Right cardiac atrium (tissue), 5 donors: Measurements from ENCODE around the gene TRIML2. TPM values are rescaled to one million over a fixed set of nuclear protein-coding genes. Genes with fewer than 3 reads are reported as not detected.
"Not testable (repeated sequence)": the region's sequence is repeated elsewhere in the genome, so short reads cannot be mapped to it uniquely, and the experiment has no call there.

Experiments used
- ATAC-seq, 2 donors: fragments of 200-7000 bp; cut with Tn5 transposase; one replicate each; pipeline versions ENCODE4 v1.8.0 to v1.9.1; 2020; ENCODE audit warnings: moderate library complexity in 2 of 2, mild to moderate bottlenecking in 1 of 2
- DNase-seq, 3 donors: peaks; one replicate each; pipeline ENCODE4 v3.0.0-alpha.2; 2020
- H3K27ac ChIP-seq: one replicate; pipeline ENCODE4 v1.5.1; 2013; ENCODE audit warnings: mild to moderate bottlenecking, low read length, control low read depth, moderate library complexity
- H3K27me3 ChIP-seq: one replicate; pipeline ENCODE4 v1.6.1; 2013; ENCODE audit not compliant: control insufficient read depth, insufficient read depth
- H3K4me1 ChIP-seq: one replicate; pipeline ENCODE4 v1.6.1; 2013; ENCODE audit warnings: low read length; ENCODE audit not compliant: control insufficient read depth, insufficient read depth
- H3K4me3 ChIP-seq: one replicate; pipeline ENCODE4 v1.5.1; 2013; ENCODE audit warnings: low read length, control low read depth
- H3K9me3 ChIP-seq: one replicate; pipeline ENCODE4 v1.6.1; 2013; ENCODE audit warnings: low read length; ENCODE audit not compliant: control insufficient read depth
- WGBS: extraction: QIAGEN DNeasy Blood & Tissue Kit; methylation state at CpG from one replicate; pipeline ENCODE4 v1.1.7; 2013; 5-methylcytosine and 5-hydroxymethylcytosine counted together
- intact Hi-C, 4 donors: fragments of 100-400 bp; cut with DNase I; formaldehyde crosslinking; loops; one replicate each; pipeline versions ENCODE4 v1.11.0 to v1.14.0; 2022 to 2023
- polyA plus RNA-seq: library from polyadenylated mRNA; stranded (reverse); fragments of 200-250 nt; gene quantifications from one replicate; pipeline ENCODE4 v1.2.3, GENCODE V29; 2013
- total RNA-seq, 4 donors: library from RNA; stranded (reverse); fragmentation: NEBNext Ultra II Directional; extraction: Animal tissue kit (Norgen Biotek cat#: 25700); gene quantifications; one replicate each; pipeline ENCODE4 v1.2.1, GENCODE V29; 2021
- donor health status: healthy with polysubstance abuse.
- donor health status: DM: no; HTN: yes; CAD: no.
- donor health status: DM: no; HTN: no; CAD: no.
- donor health status: DM: no; HTN: yes; CAD: no; lungs with severe emphysema.
- donor health status: DM: yes; HTN: yes; CAD: no.

The TRIML2 gene
- total and polyA plus RNA-seq, 5 donors = not detected

- intact Hi-C loops = no loop called here
- Histone ChIP-seq H3K4me1 (no peaks in the 10 kb centered on the region), H3K27me3 (no peaks in the 10 kb centered on the region), H3K9me3 (no peaks in the 10 kb centered on the region), H3K4me3 (no peak overlapping the region), H3K27ac (no peak overlapping the region)
- DNase-seq (peak in 1 of 3 donors; percentile 51), ATAC-seq (no peak)
- WGBS = 98% methylated on average over 40 of the region's 40 CpGs
Observed at GRCh38 chr4:188106454-188106853, 2.9 kb downstream of the TRIML2 start.

GRCh38 chr4:188092824-188093223 is 16.6 kb downstream of the TRIML2 start:
- Histone ChIP-seq H3K9me3 (no peaks in the 10 kb centered on the region), H3K27ac (no peak overlapping the region), H3K4me1 (no peaks in the 10 kb centered on the region), H3K4me3 (no peak overlapping the region), H3K27me3 (no peaks in the 10 kb centered on the region)
- no peak for ATAC-seq
- DNase-seq = no peak
- intact Hi-C loops = no loop called here
- WGBS = 85% methylated on average over 3 of the region's 3 CpGs

GRCh38 chr4:188086858-188087257 is 22.5 kb downstream of the TRIML2 start:
- ATAC-seq = no peak
- intact Hi-C loops = no loop called here
- Histone ChIP-seq H3K9me3 (no peaks in the 10 kb centered on the region), H3K4me3 (no peak overlapping the region), H3K27ac (no peak overlapping the region), H3K4me1 (no peaks in the 10 kb centered on the region), H3K27me3 (no peaks in the 10 kb centered on the region)
- 89% methylated on average over 6 of the region's 6 CpGs for WGBS
- DNase-seq = no peak

GRCh38 chr4:188082796-188083195 is 26.6 kb downstream of the TRIML2 start:
- H3K27ac ChIP-seq = no peak overlapping the region
- DNase-seq (no peak), ATAC-seq (no peak)
- 45% methylated on average over 3 of the region's 3 CpGs for WGBS
- no peaks in the 10 kb centered on the region for H3K27me3 ChIP-seq
- intact Hi-C loops = no loop called here
- H3K4me1 ChIP-seq = no peaks in the 10 kb centered on the region
- no peaks in the 10 kb centered on the region for H3K9me3 ChIP-seq
- no peak overlapping the region for H3K4me3 ChIP-seq

DNA sequence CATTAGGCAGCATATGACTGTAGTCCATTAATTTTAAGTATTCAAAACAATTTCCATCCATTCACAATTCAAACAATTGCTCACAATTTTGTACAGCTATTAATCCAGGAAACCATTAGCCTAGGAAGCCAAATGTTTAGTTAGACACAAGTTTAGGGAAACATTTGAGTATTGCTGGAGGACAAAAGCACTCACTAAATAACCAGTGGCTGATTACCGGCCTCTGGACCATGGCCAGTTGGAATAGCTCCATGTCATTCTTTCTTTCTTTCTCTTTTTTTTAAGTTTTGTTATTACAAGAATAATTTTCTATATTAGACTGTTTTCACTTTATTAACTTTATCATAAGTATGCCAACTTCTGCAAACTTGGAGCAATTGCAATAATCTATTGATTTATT is 31.3 kb downstream of the TRIML2 start:
- intact Hi-C loops = no loop called here
- no peaks in the 10 kb centered on the region for H3K9me3 ChIP-seq

GRCh38 chr4:188076169-188076568 is 33.2 kb downstream of the TRIML2 start:
- Histone ChIP-seq H3K9me3 (no peaks in the 10 kb centered on the region), H3K4me3 (no peak overlapping the region), H3K4me1 (no peaks in the 10 kb centered on the region), H3K27ac (no peak overlapping the region), H3K27me3 (no peaks in the 10 kb centered on the region)
- no peak for ATAC-seq
- intact Hi-C loops = no loop called here
- no peak for DNase-seq
- 85% methylated on average over 12 of the region's 12 CpGs for WGBS

More for the DNA sequence above, 31.3 kb downstream of the TRIML2 start:
- ATAC-seq (no peak), DNase-seq (no peak)
- H3K27ac ChIP-seq = no peak overlapping the region
- H3K4me1 ChIP-seq = no peaks in the 10 kb centered on the region
- H3K4me3 ChIP-seq = no peak overlapping the region
- 24% methylated on average over 1 of the region's 1 CpG for WGBS
- H3K27me3 ChIP-seq = no peaks in the 10 kb centered on the region

DNA sequence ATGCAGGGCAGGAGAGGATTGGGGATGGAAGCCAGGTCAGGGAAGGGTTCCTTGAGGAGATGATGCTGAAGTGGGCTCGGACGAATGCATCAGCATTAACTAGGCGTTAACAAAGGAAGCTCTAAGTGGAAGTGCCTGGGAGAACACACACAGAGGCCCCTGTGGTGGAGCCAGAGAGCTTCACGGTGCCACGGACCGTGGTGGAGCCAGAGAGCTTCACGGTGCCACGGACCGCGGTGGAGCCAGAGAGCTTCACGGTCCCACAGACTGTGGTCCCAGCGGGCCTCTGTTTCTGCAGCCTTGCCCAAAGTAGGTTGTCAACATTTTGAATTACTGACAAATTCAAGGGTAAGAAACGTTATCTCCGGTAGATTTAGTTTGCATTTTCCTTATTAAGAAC is 48.3 kb downstream of the TRIML2 start:
- Histone ChIP-seq H3K27ac (no peak overlapping the region), H3K27me3 (no peaks in the 10 kb centered on the region), H3K9me3 (no peaks in the 10 kb centered on the region), H3K4me3 (no peak overlapping the region), H3K4me1 (no peaks in the 10 kb centered on the region)
- ATAC-seq (no peak), DNase-seq (no peak)
- WGBS = 91% methylated on average over 14 of the region's 14 CpGs
- intact Hi-C loops = no loop called here

DNA sequence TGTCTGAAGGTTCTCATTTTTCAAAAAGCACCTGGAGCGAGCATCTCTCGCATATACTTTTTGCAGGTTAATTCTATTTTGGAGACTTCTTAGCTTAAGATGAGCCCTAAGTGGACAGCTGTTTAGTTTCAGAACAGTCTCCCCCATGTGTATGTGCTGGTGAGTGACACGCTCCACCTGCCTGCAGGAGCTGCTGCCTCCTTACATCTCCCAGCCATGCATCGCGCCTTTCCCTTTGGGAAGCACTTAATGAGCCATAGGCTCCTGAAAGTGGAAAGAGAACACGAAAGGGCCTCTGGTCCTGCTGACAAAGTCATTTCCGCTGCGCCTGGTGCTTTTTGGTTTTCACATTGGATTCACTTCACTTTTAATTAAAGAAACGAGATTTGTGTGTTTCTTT is 56.1 kb downstream of the TRIML2 start:
- ATAC-seq = no peak

GRCh38 chr4:188046657-188047056 is 62.7 kb downstream of the TRIML2 start:
- ATAC-seq (no peak), DNase-seq (no peak)
- 84% methylated on average over 3 of the region's 3 CpGs for WGBS
- no peak overlapping the region for H3K4me3 ChIP-seq
- no peak overlapping the region for H3K27ac ChIP-seq
- intact Hi-C loops = no loop called here
- no peaks in the 10 kb centered on the region for H3K9me3 ChIP-seq
- no peaks in the 10 kb centered on the region for H3K27me3 ChIP-seq
- H3K4me1 ChIP-seq = no peaks in the 10 kb centered on the region

More for the DNA sequence above, 56.1 kb downstream of the TRIML2 start:
- no peak for DNase-seq
- WGBS = 62% methylated on average over 9 of the region's 9 CpGs
- Histone ChIP-seq H3K27me3 (no peaks in the 10 kb centered on the region), H3K27ac (no peak overlapping the region), H3K4me1 (no peaks in the 10 kb centered on the region), H3K4me3 (no peak overlapping the region), H3K9me3 (no peaks in the 10 kb centered on the region)
- intact Hi-C loops = no loop called here

DNA sequence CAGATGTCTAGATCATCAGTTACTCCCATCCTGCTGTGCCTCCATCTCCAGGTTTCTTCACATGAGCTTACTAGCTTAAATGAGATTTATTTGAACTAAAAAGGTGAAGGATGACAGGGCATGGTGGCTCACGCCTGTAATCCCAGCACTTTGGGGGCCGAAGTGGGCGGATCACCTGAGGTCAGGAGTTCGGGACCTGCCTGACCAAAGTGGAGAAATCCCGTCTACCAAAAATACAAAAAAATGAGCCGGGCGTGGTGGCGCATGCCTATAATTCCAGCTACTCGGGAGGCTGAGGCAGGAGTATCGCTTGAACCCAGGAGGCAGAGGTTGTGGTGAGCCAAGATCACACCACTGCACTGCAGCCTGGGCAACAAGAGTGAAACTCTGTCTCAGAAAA is 63.9 kb downstream of the TRIML2 start:
- 92% methylated on average over 10 of the region's 10 CpGs for WGBS
- H3K4me1 ChIP-seq, intact Hi-C loops, DNase-seq, H3K9me3 ChIP-seq, H3K27ac ChIP-seq, ATAC-seq, H3K27me3 ChIP-seq, H3K4me3 ChIP-seq: not testable (repeated sequence)

DNA sequence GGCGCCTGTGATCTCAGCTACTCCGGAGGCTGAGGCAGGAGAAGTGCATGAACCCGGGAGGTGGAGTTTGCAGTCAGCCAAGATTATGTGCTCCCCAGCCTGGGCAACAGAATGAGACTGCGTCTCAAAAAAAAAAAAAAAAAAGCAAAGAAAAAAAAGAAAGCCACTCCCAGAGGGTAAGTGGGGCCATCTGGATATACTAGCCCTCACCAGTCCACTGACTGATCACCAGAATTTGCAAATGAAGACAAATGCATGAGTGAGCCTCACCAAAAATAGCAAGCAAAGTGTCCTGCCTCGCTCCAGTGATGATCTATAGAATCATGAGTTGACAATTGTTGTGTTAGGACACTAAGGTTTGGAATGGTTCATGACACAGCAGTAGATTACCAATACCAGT is 66.2 kb downstream of the TRIML2 start:
- Histone ChIP-seq H3K9me3 (no peaks in the 10 kb centered on the region), H3K4me1 (no peaks in the 10 kb centered on the region), H3K27ac (no peak overlapping the region), H3K4me3 (no peak overlapping the region), H3K27me3 (no peaks in the 10 kb centered on the region)
- WGBS = 96% methylated on average over 5 of the region's 5 CpGs
- intact Hi-C loops = no loop called here
- DNase-seq = no peak
- ATAC-seq = no peak

- H3K27me3 ChIP-seq = no peaks in the 10 kb centered on the region
- DNase-seq (no peak), ATAC-seq (no peak)
- no peak overlapping the region for H3K4me3 ChIP-seq
- H3K9me3 ChIP-seq = no peaks in the 10 kb centered on the region
- H3K4me1 ChIP-seq = no peaks in the 10 kb centered on the region
- intact Hi-C loops = no loop called here
- no peak overlapping the region for H3K27ac ChIP-seq
- WGBS = 53% methylated on average over 15 of the region's 15 CpGs
Observed at GRCh38 chr4:188042191-188042590, 67.2 kb downstream of the TRIML2 start.
